ENCODE results near the gene SMCO2.

DNA sequence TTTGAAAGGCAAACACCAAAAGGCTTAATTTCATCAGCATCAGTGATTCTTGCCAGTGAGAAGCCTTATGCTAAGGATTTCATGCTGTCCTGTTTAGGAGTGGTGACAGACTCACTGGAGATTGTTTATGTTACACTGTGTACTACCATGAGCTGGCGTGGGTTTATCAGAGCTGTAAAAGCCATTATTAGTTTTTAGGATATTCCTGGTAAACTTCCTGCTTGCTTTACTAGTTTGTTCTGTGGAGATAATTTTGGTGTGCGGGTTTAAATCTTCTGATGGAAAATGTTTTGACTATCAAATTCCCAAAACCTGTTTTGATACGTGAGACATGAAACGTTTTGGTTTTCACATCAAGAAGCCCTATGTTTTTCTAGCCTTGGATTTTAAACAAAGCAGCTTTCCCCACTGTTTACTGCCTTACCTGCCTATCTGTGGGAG lies 92.7 kb downstream of the SMCO2 start:
- TF ChIP-seq BHLHE40 (IDR thresholded peaks at IDR 0.05; ENCODE audit: borderline replicate concordance in 1 of 2, low read depth in 2 of 2, low read length in 1 of 2) = no peak
- TF ChIP-seq, protein P1, sequence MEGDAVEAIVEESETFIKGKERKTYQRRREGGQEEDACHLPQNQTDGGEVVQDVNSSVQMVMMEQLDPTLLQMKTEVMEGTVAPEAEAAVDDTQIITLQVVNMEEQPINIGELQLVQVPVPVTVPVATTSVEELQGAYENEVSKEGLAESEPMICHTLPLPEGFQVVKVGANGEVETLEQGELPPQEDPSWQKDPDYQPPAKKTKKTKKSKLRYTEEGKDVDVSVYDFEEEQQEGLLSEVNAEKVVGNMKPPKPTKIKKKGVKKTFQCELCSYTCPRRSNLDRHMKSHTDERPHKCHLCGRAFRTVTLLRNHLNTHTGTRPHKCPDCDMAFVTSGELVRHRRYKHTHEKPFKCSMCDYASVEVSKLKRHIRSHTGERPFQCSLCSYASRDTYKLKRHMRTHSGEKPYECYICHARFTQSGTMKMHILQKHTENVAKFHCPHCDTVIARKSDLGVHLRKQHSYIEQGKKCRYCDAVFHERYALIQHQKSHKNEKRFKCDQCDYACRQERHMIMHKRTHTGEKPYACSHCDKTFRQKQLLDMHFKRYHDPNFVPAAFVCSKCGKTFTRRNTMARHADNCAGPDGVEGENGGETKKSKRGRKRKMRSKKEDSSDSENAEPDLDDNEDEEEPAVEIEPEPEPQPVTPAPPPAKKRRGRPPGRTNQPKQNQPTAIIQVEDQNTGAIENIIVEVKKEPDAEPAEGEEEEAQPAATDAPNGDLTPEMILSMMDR (IDR thresholded peaks at IDR 0.05 in 2 of 3, conservative IDR thresholded peaks at IDR 0.05 in 1 of 3; ENCODE audit: control insufficient read depth in 2 of 3, extremely low read depth in 1 of 3, insufficient read depth in 1 of 3, low read depth in 3 of 3, low read length in 3 of 3) = no peak
- no peak for TF ChIP-seq ZNF274 (IDR thresholded peaks at IDR 0.05; ENCODE audit: insufficient read depth, insufficient read length)
- no peak for TF ChIP-seq TCF7 (IDR thresholded peaks at IDR 0.05; ENCODE audit: borderline replicate concordance)
- no peak for TF ChIP-seq RAD21 (IDR thresholded peaks at IDR 0.05; ENCODE audit: insufficient read depth, low read depth, low read length)
- no peak for TF ChIP-seq ELK1 (IDR thresholded peaks at IDR 0.05; ENCODE audit: low read depth, low read length)
- TF ChIP-seq DPF2 (IDR thresholded peaks at IDR 0.05) = no peak
- no peak for TF ChIP-seq MTA3 (IDR thresholded peaks at IDR 0.05; ENCODE audit: borderline replicate concordance, low read length)
- TF ChIP-seq ZNF592 (IDR thresholded peaks at IDR 0.05) = no peak
- no peak for TF ChIP-seq SP1 (IDR thresholded peaks at IDR 0.05; ENCODE audit: low read depth, low read length)
- no peak for TF ChIP-seq POLR2AphosphoS5 (IDR thresholded peaks at IDR 0.05; ENCODE audit: low read length)
- no peak for TF ChIP-seq CBX3 (IDR thresholded peaks at IDR 0.05; ENCODE audit: borderline replicate concordance, low read depth)

Data from GM12878 (cell line).